HepG2 (cell line): Measurements from ENCODE around the gene SGMS1. TPM values are rescaled to one million over a fixed set of nuclear protein-coding genes. Genes with fewer than 3 reads are reported as not detected.
"Not testable (repeated sequence)": the region's sequence is repeated elsewhere in the genome, so short reads cannot be mapped to it uniquely, and the experiment has no call there.

Source experiments
- ATAC-seq: fragments of 200-7000 bp; cut with Tn5 transposase; 3 replicates; pipeline ENCODE4 v1.9.1; 2020; ENCODE audit warnings: mild to moderate bottlenecking, moderate library complexity
- BruUV-seq: library from RNA; stranded (reverse); fragments of 400-500 nt; replicated peaks from 2 replicates; lab custom pipeline; 2021; lab: Mats Ljungman, UMichigan
- CTCF ChIA-PET: fragments of 300-600 bp; formaldehyde crosslinking; extraction: SDS; loops from one replicate; lab custom pipeline; 2021; ENCODE audit warnings: low total read pairs, inconsistent platforms, low intra/inter-chr PET ratio; lab: Yijun Ruan, JAX
- POLR2A ChIA-PET: fragments of 350-600 bp; sonication (Branson Sonifier 250); formaldehyde crosslinking; loops from one replicate; lab custom pipeline; 2020; ENCODE audit warnings: antibody characterized with exemption, inconsistent platforms; lab: Yijun Ruan, JAX
- DNase-seq: peaks from one replicate; pipeline ENCODE4 v3.0.0-alpha.2; 2015; ENCODE audit warnings: low spot score
- FAIRE-seq: peaks from 3 replicates; lab custom pipeline; 2011; peaks lifted over from hg19 to GRCh38; lab: Jason Lieb, UNC
- H2AFZ ChIP-seq: one replicate; pipeline ENCODE4 v1.6.1; 2011; ENCODE audit warnings: low read length, inconsistent platforms
- H3K27ac ChIP-seq: fragments of 300-600 bp; 3 replicates; pipeline ENCODE4 v1.8.0; 2011; ENCODE audit warnings: mixed run types, mild to moderate bottlenecking, mixed read lengths, low read length, inconsistent platforms; ENCODE audit not compliant: insufficient read depth; ENCODE audit errors: extremely low read length
- H3K27me3 ChIP-seq, 2 experiments: fragments of 200-600 bp in 1 of 2; 2 replicates in 1 of 2; 3 replicates in 1 of 2; pipeline versions ENCODE4 v1.6.0 to v1.8.0; 2011; ENCODE audit warnings: low read length in 2 of 2, mild to moderate bottlenecking in 2 of 2, moderate library complexity in 2 of 2, inconsistent platforms in 1 of 2; ENCODE audit not compliant: insufficient read depth in 2 of 2, control insufficient read depth in 1 of 2
- H3K36me3 ChIP-seq, 2 experiments: fragments of 200-600 bp in 1 of 2; replicated peaks in 1 of 2; 2 replicates in 1 of 2; 3 replicates in 1 of 2; pipeline versions ENCODE4 v1.5.1 to v1.8.0; 2011; ENCODE audit warnings: low read length in 2 of 2, inconsistent platforms in 1 of 2; ENCODE audit not compliant: insufficient read depth in 2 of 2, control insufficient read depth in 1 of 2
- H3K4me1 ChIP-seq: 2 replicates; pipeline ENCODE4 v1.5.1; 2012; ENCODE audit warnings: low read length, inconsistent platforms; ENCODE audit not compliant: insufficient read depth
- H3K4me2 ChIP-seq: 2 replicates; pipeline ENCODE4 v1.6.0; 2011; ENCODE audit warnings: low read depth, low read length, inconsistent platforms
- H3K4me3 ChIP-seq, 3 experiments: fragments of 200-600 bp in 1 of 3; sonication (generic), shearing (Covaris generic) in 1 of 3; replicated peaks in 1 of 3; 2 replicates each; pipeline ENCODE4 v1.5.1; 2011 to 2016; ENCODE audit warnings: low read length in 3 of 3, inconsistent platforms in 2 of 3, low read depth in 2 of 3, mild to moderate bottlenecking in 2 of 3, control low read depth in 1 of 3, mixed read lengths in 1 of 3; ENCODE audit not compliant: insufficient read depth in 1 of 3
- H3K79me2 ChIP-seq: one replicate; pipeline ENCODE4 v1.6.1; 2011; ENCODE audit warnings: low read length, inconsistent platforms; ENCODE audit not compliant: insufficient read depth
- H3K9ac ChIP-seq: 2 replicates; pipeline ENCODE4 v1.6.0; 2011; ENCODE audit warnings: mild to moderate bottlenecking, low read depth, low read length, inconsistent platforms; ENCODE audit not compliant: insufficient read depth
- H3K9me3 ChIP-seq: 2 replicates; pipeline ENCODE4 v1.5.1; 2012; ENCODE audit warnings: mild to moderate bottlenecking, low read length
- H4K20me1 ChIP-seq: 2 replicates; pipeline ENCODE4 v1.6.0; 2011; ENCODE audit warnings: inconsistent platforms, mild to moderate bottlenecking, low read length, moderate library complexity; ENCODE audit not compliant: insufficient read depth
- ARID5B ChIP-seq: IDR thresholded peaks from 2 replicates; pipeline ENCODE4 v1.4.0; 2020; ENCODE audit warnings: mild to moderate bottlenecking, missing genetic modification reagents
- HNF4A ChIP-seq: sonication (generic); formaldehyde crosslinking; IDR thresholded peaks from 2 replicates; pipeline ENCODE4 v1.4.0; 2020; ENCODE audit warnings: missing genetic modification reagents
- HOMEZ ChIP-seq: IDR thresholded peaks from 2 replicates; pipeline ENCODE4 v1.6.1; 2016; ENCODE audit warnings: low read depth
- MIXL1 ChIP-seq: IDR thresholded peaks from 2 replicates; pipeline ENCODE4 v1.6.1; 2016
- POGZ ChIP-seq: sonication (generic); formaldehyde crosslinking; IDR thresholded peaks from 2 replicates; pipeline ENCODE4 v1.4.0; 2020; ENCODE audit warnings: mild to moderate bottlenecking, missing genetic modification reagents
- RARA ChIP-seq: IDR thresholded peaks from 2 replicates; pipeline ENCODE4 v1.6.1; 2016; ENCODE audit warnings: missing genetic modification reagents, missing compliant biosample characterization
- SALL1 ChIP-seq: sonication (generic); formaldehyde crosslinking; IDR thresholded peaks from 2 replicates; pipeline ENCODE4 v1.8.0; 2022; ENCODE audit warnings: mild to moderate bottlenecking, missing genetic modification reagents
- SOX5 ChIP-seq: IDR thresholded peaks from 2 replicates; pipeline ENCODE4 v1.6.1; 2016; ENCODE audit warnings: borderline replicate concordance
- TBX2 ChIP-seq: sonication (generic); formaldehyde crosslinking; IDR thresholded peaks from 2 replicates; pipeline ENCODE4 v1.5.0; 2020; ENCODE audit warnings: missing genetic modification reagents, mild to moderate bottlenecking, borderline replicate concordance
- ZBTB38 ChIP-seq: sonication (generic); formaldehyde crosslinking; IDR thresholded peaks from 2 replicates; pipeline ENCODE4 v1.5.1; 2020; ENCODE audit warnings: mild to moderate bottlenecking, missing genetic modification reagents
- ZNF598 ChIP-seq: sonication (generic); formaldehyde crosslinking; IDR thresholded peaks from 2 replicates; pipeline ENCODE4 v1.5.1; 2020; ENCODE audit warnings: mild to moderate bottlenecking, missing genetic modification reagents, borderline replicate concordance
- ZNF687 ChIP-seq: sonication (generic); formaldehyde crosslinking; IDR thresholded peaks from 2 replicates; pipeline ENCODE4 v1.5.1; 2020; ENCODE audit warnings: mild to moderate bottlenecking, missing genetic modification reagents, moderate library complexity
- WGBS: methylation state at CpG from one replicate; pipeline ENCODE4 v1.1.6; 2017; ENCODE audit warnings: low lambda C conversion rate; 5-methylcytosine and 5-hydroxymethylcytosine counted together
- in situ Hi-C: cut with HindIII; loops from 2 replicates; pipeline ENCODE4 v1.10.0; 2017; ENCODE audit warnings: low pct_unique_long_range_greater_than_20kb; ENCODE audit not compliant: extremely low pct_ligation_motif_present
- intact Hi-C: fragments of 100-400 bp; cut with micrococcal nuclease; formaldehyde crosslinking; loops from one replicate; pipeline ENCODE4 v1.10.0; 2022; ENCODE audit not compliant: unreplicated experiment
- polyA plus RNA-seq, 8 experiments: library from polyadenylated mRNA; depleted of rRNA in 3 of 8; stranded (reverse) in 7 of 8; unstranded in 1 of 8; fragments of >200 nt; fragmentation: Illumina TruSeq in 4 of 8; extraction: Trizol in 4 of 8; gene quantifications; 2 replicates each; pipeline versions ENCODE4 v1.2.1 to v1.2.3, GENCODE V29; 2011 to 2016; ENCODE audit warnings: low read depth in 4 of 8, missing spikeins in 1 of 8, mixed read lengths in 1 of 8; ENCODE audit not compliant: insufficient read depth in 1 of 8
- total RNA-seq, 5 experiments: library from RNA; depleted of rRNA; stranded (reverse); fragments of >200 nt; fragmentation: Illumina TruSeq; extraction: Trizol; gene quantifications; 2 replicates each; pipeline ENCODE4 v1.2.3, GENCODE V29; 2016; ENCODE audit warnings: low read depth in 1 of 5
- TF ChIP-seq, protein P1 (sequence below): sonication (generic); formaldehyde crosslinking; IDR thresholded peaks from 2 replicates; pipeline ENCODE4 v1.4.0; 2020; ENCODE audit warnings: missing genetic modification reagents

The SGMS1 gene
- total and polyA plus RNA-seq, 2 of the 13 experiments (the other 11 are each of a cell fraction or from before 2014, with no cell fraction given): 6.5 to 15.1 TPM

- H2AFZ ChIP-seq, FAIRE-seq, H3K36me3 ChIP-seq, H3K79me2 ChIP-seq, H3K27me3 ChIP-seq, intact Hi-C loops, H3K9me3 ChIP-seq, in situ Hi-C loops, H3K4me3 ChIP-seq, H3K9ac ChIP-seq, CTCF ChIA-PET, BruUV-seq, H4K20me1 ChIP-seq: not testable (repeated sequence)
- 36% methylated on average over 3 of the region's 4 CpGs for WGBS
- peak overlapping the region; percentile 20; the same call in 1 of the 2 replicates for H3K4me2 ChIP-seq
- ATAC-seq (peak; percentile 25), DNase-seq (peak; percentile 26)
- peaks cover 53% of the 10 kb centered on the region for H3K4me1 ChIP-seq
- POLR2A ChIA-PET: interaction anchor here (1.5 kb wide), 1 partner anchor 122 kb away, joined by 5 read pairs; no protein-coding TSS in a partner anchor
- peak overlapping the region; percentile 48 for H3K27ac ChIP-seq
- peak; percentile 29; the same call in 1 of the 2 replicates for TF ChIP-seq SOX5 (CRISPR knock-in tag)
- TF ChIP-seq TBX2: peak; percentile 28; the same call in 1 of the 2 replicates
- TF ChIP-seq MIXL1 (CRISPR knock-in tag): 0 out of 2 replicates have a peak, but pooled peaks have one; percentile 28
- peak; percentile 34; the same call in 1 of the 2 replicates for TF ChIP-seq ARID5B (CRISPR knock-in tag)
- peak; percentile 98 for TF ChIP-seq ZBTB38 (CRISPR knock-in tag)
- 0 out of 2 replicates have a peak, but pooled peaks have one; percentile 25 for TF ChIP-seq POGZ (CRISPR knock-in tag)
- TF ChIP-seq, protein P1, sequence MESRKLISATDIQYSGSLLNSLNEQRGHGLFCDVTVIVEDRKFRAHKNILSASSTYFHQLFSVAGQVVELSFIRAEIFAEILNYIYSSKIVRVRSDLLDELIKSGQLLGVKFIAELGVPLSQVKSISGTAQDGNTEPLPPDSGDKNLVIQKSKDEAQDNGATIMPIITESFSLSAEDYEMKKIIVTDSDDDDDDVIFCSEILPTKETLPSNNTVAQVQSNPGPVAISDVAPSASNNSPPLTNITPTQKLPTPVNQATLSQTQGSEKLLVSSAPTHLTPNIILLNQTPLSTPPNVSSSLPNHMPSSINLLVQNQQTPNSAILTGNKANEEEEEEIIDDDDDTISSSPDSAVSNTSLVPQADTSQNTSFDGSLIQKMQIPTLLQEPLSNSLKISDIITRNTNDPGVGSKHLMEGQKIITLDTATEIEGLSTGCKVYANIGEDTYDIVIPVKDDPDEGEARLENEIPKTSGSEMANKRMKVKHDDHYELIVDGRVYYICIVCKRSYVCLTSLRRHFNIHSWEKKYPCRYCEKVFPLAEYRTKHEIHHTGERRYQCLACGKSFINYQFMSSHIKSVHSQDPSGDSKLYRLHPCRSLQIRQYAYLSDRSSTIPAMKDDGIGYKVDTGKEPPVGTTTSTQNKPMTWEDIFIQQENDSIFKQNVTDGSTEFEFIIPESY (CRISPR knock-in tag): peak; percentile 91
- TF ChIP-seq SALL1 (CRISPR knock-in tag): peak; percentile 53
- TF ChIP-seq HNF4A (CRISPR knock-in tag): peak; percentile 39; the same call in 1 of the 2 replicates
- TF ChIP-seq ZNF687 (CRISPR knock-in tag): peak; percentile 28; the same call in 1 of the 2 replicates
- TF ChIP-seq RARA (CRISPR knock-in tag): peak; percentile 16; the same call in 1 of the 2 replicates
- TF ChIP-seq ZNF598 (CRISPR knock-in tag): 0 out of 2 replicates have a peak, but pooled peaks have one; percentile 12
- peak; percentile 64; the same call in 1 of the 2 replicates for TF ChIP-seq HOMEZ (CRISPR knock-in tag)
Observed at GRCh38 chr10:50503156-50503555, 120.6 kb downstream of the SGMS1 start.
